Activated naive CD8-positive, alpha-beta T cell treated with anti-CD3 and anti-CD28 coated beads, Interleukin-2, amount 50 U/mL, for 24 hours (primary cell): Measurements from ENCODE around the gene UPP1.
"Not testable (repeated sequence)": the region's sequence is repeated elsewhere in the genome, so short reads cannot be mapped to it uniquely, and the experiment has no call there.

Experiments
- ATAC-seq: fragments of 150-1000 bp; cut with Tn5 transposase; one replicate; pipeline ENCODE4 v1.10.0; 2021
- DNase-seq: peaks from one replicate; pipeline ENCODE4 v3.0.0; 2021
- H3K27ac Mint-ChIP-seq: one replicate; pipeline ENCODE4 v1.8.0; 2021; ENCODE audit warnings: mild to moderate bottlenecking, mixed read lengths
- H3K27me3 Mint-ChIP-seq: one replicate; pipeline ENCODE4 v1.8.0; 2021; ENCODE audit warnings: mixed read lengths
- H3K36me3 Mint-ChIP-seq: one replicate; pipeline ENCODE4 v1.8.0; 2021; ENCODE audit warnings: low read depth, mixed read lengths
- H3K4me1 Mint-ChIP-seq: one replicate; pipeline ENCODE4 v1.8.0; 2021; ENCODE audit warnings: mixed read lengths
- H3K4me3 Mint-ChIP-seq: one replicate; pipeline ENCODE4 v1.8.0; 2021; ENCODE audit warnings: mild to moderate bottlenecking, moderate library complexity, mixed read lengths
- H3K9me3 Mint-ChIP-seq: one replicate; pipeline ENCODE4 v1.8.0; 2021; ENCODE audit warnings: mixed read lengths

UPP1 gene

GRCh38 chr7:48074204-48074654 is 14.8 kb upstream of the UPP1 start:
- Mint-ChIP-seq H3K36me3 (no peaks in the 10 kb centered on the region), H3K27ac (no peak overlapping the region), H3K4me3 (no peak overlapping the region), H3K4me1 (peaks cover 5% of the 10 kb centered on the region), H3K27me3 (no peaks in the 10 kb centered on the region), H3K9me3 (peaks cover 5% of the 10 kb centered on the region)
- DNase-seq (no peak), ATAC-seq (no peak)

- H3K9me3 Mint-ChIP-seq = no peaks in the 10 kb centered on the region
- H3K27ac Mint-ChIP-seq = no peak overlapping the region
- H3K4me1 Mint-ChIP-seq = peaks cover 11% of the 10 kb centered on the region
- no peak for ATAC-seq
- no peak for DNase-seq
- no peak overlapping the region for H3K4me3 Mint-ChIP-seq
- no peaks in the 10 kb centered on the region for H3K27me3 Mint-ChIP-seq
- H3K36me3 Mint-ChIP-seq = no peaks in the 10 kb centered on the region
Measured at GRCh38 chr7:48077423-48077822, 11.6 kb upstream of the UPP1 start.

- Mint-ChIP-seq H3K27me3 (no peaks in the 10 kb centered on the region), H3K9me3 (no peaks in the 10 kb centered on the region), H3K27ac (no peak overlapping the region), H3K4me1 (peaks cover 22% of the 10 kb centered on the region), H3K36me3 (no peaks in the 10 kb centered on the region), H3K4me3 (no peak overlapping the region)
- no peak for ATAC-seq
- DNase-seq = no peak
Measured at GRCh38 chr7:48078470-48078869, 10.6 kb upstream of the UPP1 start.

DNA sequence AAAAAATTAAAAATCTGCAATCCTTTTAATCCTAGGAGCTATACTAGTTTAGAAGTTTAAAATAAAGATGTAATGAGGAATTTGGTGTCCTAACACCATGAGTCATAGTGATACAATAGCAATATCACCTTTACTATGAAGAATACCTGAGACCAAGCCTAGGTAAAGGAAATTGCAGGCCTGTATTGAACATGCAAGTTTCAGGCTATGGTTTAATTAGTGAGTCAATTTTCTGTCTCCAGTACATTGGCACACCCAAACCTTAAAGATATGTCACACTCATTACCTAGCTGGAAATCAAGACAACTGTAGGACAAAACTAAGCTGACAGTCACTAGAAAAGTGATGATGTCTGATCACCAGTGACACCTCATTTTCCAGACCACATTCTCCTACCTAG is 6.7 kb upstream of the UPP1 start:
- H3K4me3 Mint-ChIP-seq = not testable (repeated sequence)

DNA sequence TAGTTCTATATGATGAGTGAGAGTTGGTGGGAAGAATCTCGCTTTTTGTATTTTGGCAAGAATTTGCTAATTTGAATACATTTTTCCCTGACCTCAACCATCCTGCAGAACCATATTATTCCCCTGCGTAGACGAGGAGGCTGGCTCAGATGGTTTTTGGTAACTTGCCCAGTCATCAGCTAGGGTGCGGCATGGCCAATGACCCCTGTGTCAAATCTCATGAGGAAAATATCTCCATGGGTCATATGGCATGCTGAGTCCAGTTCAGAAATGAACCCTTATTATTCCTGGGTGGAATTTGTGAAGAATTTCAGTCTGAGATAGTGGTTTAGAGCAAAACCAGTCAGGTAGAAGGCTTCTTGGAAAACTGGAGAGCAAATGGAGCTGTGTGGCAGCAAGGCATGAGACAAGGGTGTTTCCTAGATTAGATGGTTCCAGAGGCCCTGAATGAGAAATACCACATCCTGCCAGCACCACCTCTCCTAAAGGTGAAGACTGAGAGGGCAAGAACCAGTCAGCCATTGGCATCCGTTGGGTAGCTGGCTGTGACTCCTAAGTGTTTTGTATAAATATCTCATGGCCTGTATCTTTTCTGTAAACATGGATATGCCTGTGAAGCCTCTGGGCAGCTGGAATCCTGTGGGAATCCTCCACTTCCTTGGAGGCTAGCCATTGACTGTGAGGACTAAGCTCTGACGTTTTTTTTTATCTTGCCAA is 5.8 kb upstream of the UPP1 start:
- Mint-ChIP-seq H3K4me3 (peak overlapping the region; percentile 21), H3K36me3 (peaks cover 4% of the 10 kb centered on the region), H3K27me3 (no peaks in the 10 kb centered on the region), H3K9me3 (no peaks in the 10 kb centered on the region), H3K4me1 (peaks cover 62% of the 10 kb centered on the region), H3K27ac (peak overlapping the region; percentile 58)
- ATAC-seq (no peak), DNase-seq (peak; percentile 30)

More for the DNA sequence above, 6.7 kb upstream of the UPP1 start:
- DNase-seq, H3K27me3 Mint-ChIP-seq, H3K9me3 Mint-ChIP-seq, H3K36me3 Mint-ChIP-seq, ATAC-seq, H3K27ac Mint-ChIP-seq: not testable (repeated sequence)
- peaks cover 54% of the 10 kb centered on the region for H3K4me1 Mint-ChIP-seq

DNA sequence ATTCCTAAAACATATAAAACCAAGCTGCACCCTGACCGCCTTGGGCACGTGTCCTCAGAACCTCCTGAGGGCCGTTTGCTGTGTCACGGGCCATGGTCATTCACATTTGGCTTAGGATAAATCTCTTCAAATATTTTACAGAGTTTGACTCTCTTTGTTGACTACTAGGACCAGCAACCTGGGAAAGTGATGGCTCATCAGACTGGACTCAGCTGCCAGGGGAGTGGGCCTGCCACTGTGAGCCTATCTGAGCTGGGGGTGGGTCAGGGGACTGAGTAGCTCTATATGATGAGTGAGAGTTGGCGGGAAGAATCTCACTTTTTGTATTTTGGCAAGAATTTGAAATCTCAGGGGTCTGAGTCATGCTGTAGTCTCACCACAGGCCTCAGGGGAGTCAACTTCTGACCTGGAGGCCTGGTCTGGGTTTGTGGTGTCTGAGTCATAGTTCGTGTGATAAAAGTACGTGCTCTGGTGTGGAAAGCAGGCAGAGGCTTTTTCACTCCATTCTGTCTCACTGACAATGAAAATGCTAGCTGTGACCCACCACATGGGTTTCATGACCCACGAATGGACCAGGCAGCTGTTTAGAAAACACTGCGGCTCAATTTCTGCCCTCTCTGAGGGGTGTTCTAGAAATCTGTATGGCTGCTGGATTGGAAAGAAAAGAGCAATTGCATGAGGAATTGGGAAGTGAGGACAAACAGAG is 4.2 kb upstream of the UPP1 start:
- Mint-ChIP-seq H3K4me1 (peaks cover 66% of the 10 kb centered on the region), H3K36me3 (peaks cover 5% of the 10 kb centered on the region), H3K27ac (peak overlapping the region; percentile 93), H3K9me3 (no peaks in the 10 kb centered on the region), H3K4me3 (peak overlapping the region; percentile 64), H3K27me3 (no peaks in the 10 kb centered on the region)
- ATAC-seq (peak; percentile 73), DNase-seq (peak; percentile 68)

GRCh38 chr7:48085433-48085791 is 3.7 kb upstream of the UPP1 start:
- no peaks in the 10 kb centered on the region for H3K9me3 Mint-ChIP-seq
- H3K4me3 Mint-ChIP-seq = peak overlapping the region; percentile 64
- peak overlapping the region; percentile 93 for H3K27ac Mint-ChIP-seq
- peaks cover 11% of the 10 kb centered on the region for H3K36me3 Mint-ChIP-seq
- ATAC-seq = no peak
- no peaks in the 10 kb centered on the region for H3K27me3 Mint-ChIP-seq
- DNase-seq = no peak
- H3K4me1 Mint-ChIP-seq = peaks cover 71% of the 10 kb centered on the region

DNA sequence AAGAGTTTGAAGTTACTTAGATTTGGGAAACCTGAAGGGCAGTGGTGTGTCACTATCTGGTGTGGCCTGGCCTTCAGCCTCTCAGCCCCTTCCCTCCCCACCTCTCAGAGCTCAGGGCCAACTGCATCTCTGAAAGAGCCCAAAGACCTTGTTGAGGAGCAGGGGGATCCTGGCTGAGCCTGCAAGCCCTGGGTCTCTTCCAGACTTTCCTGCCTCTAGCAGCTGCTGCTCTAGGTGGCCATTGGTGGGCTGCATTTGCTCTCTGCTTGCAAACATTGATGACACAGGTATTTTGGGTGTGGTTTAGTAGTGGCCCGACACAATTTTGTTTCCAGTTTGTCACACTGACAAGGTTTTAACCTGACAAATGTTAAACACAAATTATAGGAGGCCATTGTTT is 3.1 kb upstream of the UPP1 start:
- Mint-ChIP-seq H3K9me3 (no peaks in the 10 kb centered on the region), H3K36me3 (peaks cover 16% of the 10 kb centered on the region), H3K27me3 (no peaks in the 10 kb centered on the region), H3K27ac (peak overlapping the region; percentile 93), H3K4me1 (peaks cover 76% of the 10 kb centered on the region), H3K4me3 (no peak overlapping the region)
- no peak for DNase-seq
- ATAC-seq = no peak

DNA sequence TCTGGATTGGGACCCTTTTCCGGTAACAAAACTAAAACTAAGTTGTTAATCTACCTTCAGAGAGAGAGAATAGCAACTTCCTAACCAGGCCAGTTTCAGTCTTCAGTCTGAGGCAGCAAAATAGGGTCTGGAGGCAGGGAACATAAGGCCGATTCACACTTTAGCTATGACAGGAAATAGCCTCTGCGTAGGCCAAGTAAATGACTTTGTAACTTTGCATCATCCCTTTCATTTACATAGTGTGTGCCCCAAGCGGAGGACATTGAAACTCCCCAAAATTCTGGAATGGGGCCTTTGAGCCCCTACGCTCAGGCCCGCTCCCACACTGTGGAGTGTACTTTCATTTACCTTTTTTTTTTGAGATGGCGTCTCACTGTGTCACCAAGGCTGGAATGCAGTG is 1.7 kb upstream of the UPP1 start:
- Mint-ChIP-seq H3K4me3 (peak overlapping the region; percentile 82), H3K4me1 (peaks cover 83% of the 10 kb centered on the region), H3K9me3 (no peaks in the 10 kb centered on the region), H3K27me3 (no peaks in the 10 kb centered on the region), H3K36me3 (peaks cover 28% of the 10 kb centered on the region), H3K27ac (peak overlapping the region; percentile 93)
- ATAC-seq (peak; percentile 12), DNase-seq (no peak)

DNA sequence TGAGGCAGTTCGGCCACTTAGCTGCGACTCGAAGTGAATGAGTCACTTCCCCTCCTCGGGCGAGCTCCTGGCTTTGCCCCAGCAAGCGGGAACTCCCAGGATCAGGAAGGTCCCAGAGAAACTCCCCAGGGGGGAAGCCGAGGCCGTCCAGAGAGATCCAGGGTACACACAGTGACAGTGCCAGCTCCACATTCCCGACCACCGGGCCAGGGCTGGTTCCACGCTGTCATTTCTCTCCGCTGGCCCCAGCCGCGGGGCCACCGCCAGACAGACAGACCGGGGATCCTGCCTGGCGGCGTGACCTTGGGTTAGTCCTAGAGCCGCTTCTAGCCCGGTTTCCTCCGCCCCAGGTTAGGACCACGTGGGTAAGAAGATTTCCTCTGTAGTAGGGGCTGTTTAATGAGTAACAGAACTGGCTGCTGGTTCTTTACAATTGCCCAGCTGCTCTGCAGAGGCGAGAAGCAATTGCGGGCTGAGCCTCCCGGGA is 463 bp upstream of the UPP1 start:
- Mint-ChIP-seq H3K36me3 (peaks cover 37% of the 10 kb centered on the region), H3K4me3 (peak overlapping the region; percentile 82), H3K4me1 (peaks cover 79% of the 10 kb centered on the region), H3K27me3 (no peaks in the 10 kb centered on the region), H3K9me3 (no peaks in the 10 kb centered on the region), H3K27ac (peak overlapping the region; percentile 93)
- ATAC-seq (peak; percentile 68), DNase-seq (no peak)

GRCh38 chr7:48090095-48090805 is 1.2 kb downstream of the UPP1 start:
- no peaks in the 10 kb centered on the region for H3K27me3 Mint-ChIP-seq
- H3K27ac Mint-ChIP-seq = peak overlapping the region; percentile 18
- no peaks in the 10 kb centered on the region for H3K9me3 Mint-ChIP-seq
- peaks cover 77% of the 10 kb centered on the region for H3K4me1 Mint-ChIP-seq
- peaks cover 47% of the 10 kb centered on the region for H3K36me3 Mint-ChIP-seq
- ATAC-seq (no peak), DNase-seq (no peak)
- peak overlapping the region; percentile 82 for H3K4me3 Mint-ChIP-seq

- Mint-ChIP-seq H3K9me3 (no peaks in the 10 kb centered on the region), H3K27me3 (no peaks in the 10 kb centered on the region), H3K27ac (no peak overlapping the region), H3K4me1 (peaks cover 74% of the 10 kb centered on the region), H3K4me3 (peak overlapping the region; percentile 29), H3K36me3 (peaks cover 58% of the 10 kb centered on the region)
- ATAC-seq = no peak
- DNase-seq = no peak
Measured at GRCh38 chr7:48091506-48092433, 2.7 kb downstream of the UPP1 start.

DNA sequence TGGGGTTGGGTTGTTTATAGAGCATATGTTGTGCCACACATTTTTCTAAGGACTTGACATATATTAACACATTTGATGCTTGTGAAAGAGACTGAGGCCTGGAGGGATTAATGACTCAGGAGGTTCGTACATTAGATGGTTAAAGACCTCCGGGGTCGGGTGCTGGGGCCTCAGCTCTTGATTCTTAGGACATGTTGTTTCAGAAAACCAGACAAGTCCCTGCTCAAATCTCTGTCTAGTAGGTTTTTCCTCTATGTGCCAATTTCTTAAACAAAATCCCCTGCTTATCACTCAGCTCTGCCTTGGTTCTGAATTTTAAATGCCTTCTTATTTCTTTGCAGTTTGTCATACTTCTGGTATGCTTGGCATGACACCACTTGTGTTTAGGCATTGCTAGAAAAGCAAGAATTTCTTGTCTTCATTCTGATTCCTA is 5.8 kb downstream of the UPP1 start:
- H3K9me3 Mint-ChIP-seq = no peaks in the 10 kb centered on the region
- H3K27me3 Mint-ChIP-seq = no peaks in the 10 kb centered on the region
- H3K36me3 Mint-ChIP-seq = peaks cover 83% of the 10 kb centered on the region
- DNase-seq (no peak), ATAC-seq (no peak)
- H3K27ac Mint-ChIP-seq = no peak overlapping the region
- no peak overlapping the region for H3K4me3 Mint-ChIP-seq
- peaks cover 86% of the 10 kb centered on the region for H3K4me1 Mint-ChIP-seq

GRCh38 chr7:48096273-48096672 is 7.2 kb downstream of the UPP1 start:
- H3K4me3 Mint-ChIP-seq = peak overlapping the region; percentile 51
- H3K27ac Mint-ChIP-seq = peak overlapping the region; percentile 80
- H3K9me3 Mint-ChIP-seq = no peaks in the 10 kb centered on the region
- peak; percentile 33 for ATAC-seq
- H3K27me3 Mint-ChIP-seq = no peaks in the 10 kb centered on the region
- H3K36me3 Mint-ChIP-seq = peaks cover 69% of the 10 kb centered on the region
- H3K4me1 Mint-ChIP-seq = peaks cover 73% of the 10 kb centered on the region
- DNase-seq = no peak
